Astrocyte (in vitro differentiated cells and primary cell): ENCODE results near the gene SLC6A19. TPM values are rescaled to one million over a fixed set of nuclear protein-coding genes. Genes with fewer than 3 reads are reported as not detected.

Experiments used
- DNase-seq: peaks from one replicate; pipeline ENCODE4 v3.0.0-alpha.2; 2010; ENCODE audit warnings: low read depth
- FAIRE-seq: peaks from 2 replicates; lab custom pipeline; 2011; peaks lifted over from hg19 to GRCh38; lab: Jason Lieb, UNC
- H2AFZ ChIP-seq: 2 replicates; pipeline ENCODE4 v1.6.0; 2012; ENCODE audit warnings: low read depth, low read length, inconsistent platforms
- H3K27ac ChIP-seq: 2 replicates; pipeline ENCODE4 v1.5.1; 2011; ENCODE audit warnings: low read depth, low read length, inconsistent platforms
- H3K27me3 ChIP-seq: 2 replicates; pipeline ENCODE4 v1.6.0; 2011; ENCODE audit warnings: low read length, inconsistent platforms; ENCODE audit not compliant: insufficient read depth
- H3K36me3 ChIP-seq: 2 replicates; pipeline ENCODE4 v1.5.1; 2011; ENCODE audit warnings: low read length, inconsistent platforms; ENCODE audit not compliant: insufficient read depth
- H3K4me1 ChIP-seq: 2 replicates; pipeline ENCODE4 v1.5.1; 2011; ENCODE audit warnings: low read length, inconsistent platforms; ENCODE audit not compliant: insufficient read depth
- H3K4me2 ChIP-seq: 2 replicates; pipeline ENCODE4 v1.6.0; 2012; ENCODE audit warnings: low read length, inconsistent platforms
- H3K4me3 ChIP-seq: 2 replicates; pipeline ENCODE4 v1.5.1; 2011; ENCODE audit warnings: low read depth, mild to moderate bottlenecking, low read length, inconsistent platforms; ENCODE audit not compliant: insufficient read depth
- H3K79me2 ChIP-seq: 2 replicates; pipeline ENCODE4 v1.6.0; 2012; ENCODE audit warnings: mild to moderate bottlenecking, low read length, inconsistent platforms; ENCODE audit not compliant: insufficient read depth
- H3K9ac ChIP-seq: 2 replicates; pipeline ENCODE4 v1.6.0; 2012; ENCODE audit warnings: mild to moderate bottlenecking, low read length, inconsistent platforms
- H3K9me3 ChIP-seq: 2 replicates; pipeline ENCODE4 v1.5.1; 2012; ENCODE audit warnings: low read depth, mild to moderate bottlenecking, low read length, inconsistent platforms; ENCODE audit not compliant: insufficient read depth
- H4K20me1 ChIP-seq: 2 replicates; pipeline ENCODE4 v1.6.0; 2012; ENCODE audit warnings: low read length, inconsistent platforms; ENCODE audit not compliant: insufficient read depth
- H3K27ac Mint-ChIP-seq: one replicate; pipeline ENCODE4 v1.8.0; 2021; ENCODE audit warnings: mild to moderate bottlenecking, mixed read lengths; ENCODE audit not compliant: unreplicated experiment
- H3K27me3 Mint-ChIP-seq: one replicate; pipeline ENCODE4 v1.8.0; 2021; ENCODE audit warnings: low read depth, mixed read lengths; ENCODE audit not compliant: unreplicated experiment
- H3K36me3 Mint-ChIP-seq: one replicate; pipeline ENCODE4 v1.8.0; 2021; ENCODE audit warnings: low read depth, mixed read lengths; ENCODE audit not compliant: unreplicated experiment
- H3K4me1 Mint-ChIP-seq: one replicate; pipeline ENCODE4 v1.8.0; 2021; ENCODE audit warnings: low read depth, mixed read lengths; ENCODE audit not compliant: unreplicated experiment
- H3K4me3 Mint-ChIP-seq: one replicate; pipeline ENCODE4 v1.8.0; 2021; ENCODE audit warnings: mild to moderate bottlenecking, moderate library complexity, mixed read lengths; ENCODE audit not compliant: unreplicated experiment
- H3K9me3 Mint-ChIP-seq: one replicate; pipeline ENCODE4 v1.8.0; 2021; ENCODE audit warnings: mild to moderate bottlenecking, mixed read lengths; ENCODE audit not compliant: unreplicated experiment
- EZH2 ChIP-seq: IDR thresholded peaks from 2 replicates; pipeline ENCODE4 v1.6.1; 2012; ENCODE audit warnings: mild to moderate bottlenecking, low read length, inconsistent platforms; ENCODE audit not compliant: insufficient read depth
- total RNA-seq: library from RNA; stranded (reverse); gene quantifications from 2 replicates; pipeline ENCODE4 v1.2.1, GENCODE V29; 2021
- TF ChIP-seq, protein P1 (sequence below): IDR thresholded peaks from 2 replicates; pipeline ENCODE4 v1.5.1; 2011; ENCODE audit warnings: low read depth, mild to moderate bottlenecking, inconsistent platforms, low read length, moderate library complexity; ENCODE audit not compliant: insufficient read depth

Gene SLC6A19
- total RNA-seq, 1 donor from 2014 or later, result not detected

DNA sequence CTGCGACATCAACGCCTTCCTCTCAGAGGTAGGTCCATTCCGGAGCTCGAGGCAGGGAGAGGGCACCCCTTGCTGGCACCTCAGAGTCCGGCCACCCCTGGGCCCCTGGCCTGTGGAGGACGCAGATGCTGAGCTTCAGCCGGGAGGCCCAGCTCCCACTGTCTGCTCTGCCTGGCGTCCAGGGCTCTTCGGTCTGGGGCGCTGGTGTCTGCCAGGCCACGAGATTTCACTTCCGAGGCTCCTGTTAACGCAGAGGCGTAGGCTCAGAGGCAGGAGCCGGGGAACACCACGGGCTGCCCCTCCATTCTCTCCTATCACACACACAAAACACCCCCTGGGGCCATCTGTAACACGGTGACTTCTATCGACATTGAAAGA is 15.5 kb downstream of the SLC6A19 start:
- Histone ChIP-seq H3K4me1 (no peaks in the 10 kb centered on the region), H3K27me3 (no peaks in the 10 kb centered on the region), H3K9ac (no peak overlapping the region), H3K4me3 (no peak overlapping the region), H2AFZ (no peak overlapping the region), H4K20me1 (no peaks in the 10 kb centered on the region), H3K4me2 (no peak overlapping the region), H3K79me2 (no peaks in the 10 kb centered on the region), H3K36me3 (no peaks in the 10 kb centered on the region), H3K9me3 (peaks cover 9% of the 10 kb centered on the region), H3K27ac (no peak overlapping the region)
- H3K9me3 Mint-ChIP-seq, result peaks cover 9% of the 10 kb centered on the region
- H3K4me1 Mint-ChIP-seq, result no peaks in the 10 kb centered on the region
- TF ChIP-seq, protein P1, sequence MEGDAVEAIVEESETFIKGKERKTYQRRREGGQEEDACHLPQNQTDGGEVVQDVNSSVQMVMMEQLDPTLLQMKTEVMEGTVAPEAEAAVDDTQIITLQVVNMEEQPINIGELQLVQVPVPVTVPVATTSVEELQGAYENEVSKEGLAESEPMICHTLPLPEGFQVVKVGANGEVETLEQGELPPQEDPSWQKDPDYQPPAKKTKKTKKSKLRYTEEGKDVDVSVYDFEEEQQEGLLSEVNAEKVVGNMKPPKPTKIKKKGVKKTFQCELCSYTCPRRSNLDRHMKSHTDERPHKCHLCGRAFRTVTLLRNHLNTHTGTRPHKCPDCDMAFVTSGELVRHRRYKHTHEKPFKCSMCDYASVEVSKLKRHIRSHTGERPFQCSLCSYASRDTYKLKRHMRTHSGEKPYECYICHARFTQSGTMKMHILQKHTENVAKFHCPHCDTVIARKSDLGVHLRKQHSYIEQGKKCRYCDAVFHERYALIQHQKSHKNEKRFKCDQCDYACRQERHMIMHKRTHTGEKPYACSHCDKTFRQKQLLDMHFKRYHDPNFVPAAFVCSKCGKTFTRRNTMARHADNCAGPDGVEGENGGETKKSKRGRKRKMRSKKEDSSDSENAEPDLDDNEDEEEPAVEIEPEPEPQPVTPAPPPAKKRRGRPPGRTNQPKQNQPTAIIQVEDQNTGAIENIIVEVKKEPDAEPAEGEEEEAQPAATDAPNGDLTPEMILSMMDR, result no peak
- no peak for TF ChIP-seq EZH2
- H3K27ac Mint-ChIP-seq, result peak overlapping the region; percentile 47
- H3K4me3 Mint-ChIP-seq, result no peak overlapping the region
- FAIRE-seq (no peak), DNase-seq (no peak)
- peaks cover 5% of the 10 kb centered on the region for H3K36me3 Mint-ChIP-seq
- H3K27me3 Mint-ChIP-seq, result peaks cover 38% of the 10 kb centered on the region

DNA sequence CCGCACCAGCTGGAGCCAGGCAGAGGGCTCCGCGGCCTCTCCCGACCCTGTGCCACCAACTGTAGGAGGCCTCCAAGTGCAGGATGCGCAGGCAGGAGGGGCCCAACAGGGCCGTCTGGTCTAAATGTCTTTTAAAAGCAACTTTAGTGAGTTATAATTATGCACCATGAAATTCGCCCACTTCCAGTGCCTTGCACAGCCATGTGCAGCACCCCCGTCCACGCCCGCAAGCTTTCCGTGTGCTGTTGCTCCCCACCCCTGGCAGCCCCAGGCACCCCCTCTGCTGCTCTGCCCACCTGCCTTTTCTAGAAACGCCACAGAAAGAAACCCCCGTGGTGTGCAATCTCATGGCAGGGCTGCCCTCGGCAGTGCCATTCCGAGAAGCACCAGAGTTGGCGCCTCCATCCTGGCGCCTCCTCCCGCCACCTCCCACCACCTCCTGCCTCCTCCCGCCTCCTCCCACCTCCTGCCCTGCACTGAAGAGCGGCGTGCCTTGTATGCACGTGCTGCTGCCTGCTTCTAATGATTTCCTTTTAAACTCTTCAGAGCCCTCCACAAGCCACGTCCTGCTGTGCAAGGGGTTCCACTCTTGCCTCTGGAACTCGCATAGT is 16.3 kb downstream of the SLC6A19 start:
- no peak for FAIRE-seq
- Mint-ChIP-seq H3K36me3 (peaks cover 5% of the 10 kb centered on the region), H3K4me3 (no peak overlapping the region), H3K4me1 (no peaks in the 10 kb centered on the region), H3K9me3 (peaks cover 9% of the 10 kb centered on the region), H3K27ac (no peak overlapping the region), H3K27me3 (peaks cover 38% of the 10 kb centered on the region)
- Histone ChIP-seq H3K36me3 (no peaks in the 10 kb centered on the region), H3K9ac (no peak overlapping the region), H3K4me1 (no peaks in the 10 kb centered on the region), H4K20me1 (no peaks in the 10 kb centered on the region), H3K27ac (no peak overlapping the region), H3K4me2 (no peak overlapping the region), H3K4me3 (no peak overlapping the region), H3K27me3 (no peaks in the 10 kb centered on the region), H3K9me3 (peaks cover 17% of the 10 kb centered on the region), H2AFZ (no peak overlapping the region), H3K79me2 (no peaks in the 10 kb centered on the region)
- TF ChIP-seq, protein P1, result no peak
- no peak for TF ChIP-seq EZH2
- no peak for DNase-seq

DNA sequence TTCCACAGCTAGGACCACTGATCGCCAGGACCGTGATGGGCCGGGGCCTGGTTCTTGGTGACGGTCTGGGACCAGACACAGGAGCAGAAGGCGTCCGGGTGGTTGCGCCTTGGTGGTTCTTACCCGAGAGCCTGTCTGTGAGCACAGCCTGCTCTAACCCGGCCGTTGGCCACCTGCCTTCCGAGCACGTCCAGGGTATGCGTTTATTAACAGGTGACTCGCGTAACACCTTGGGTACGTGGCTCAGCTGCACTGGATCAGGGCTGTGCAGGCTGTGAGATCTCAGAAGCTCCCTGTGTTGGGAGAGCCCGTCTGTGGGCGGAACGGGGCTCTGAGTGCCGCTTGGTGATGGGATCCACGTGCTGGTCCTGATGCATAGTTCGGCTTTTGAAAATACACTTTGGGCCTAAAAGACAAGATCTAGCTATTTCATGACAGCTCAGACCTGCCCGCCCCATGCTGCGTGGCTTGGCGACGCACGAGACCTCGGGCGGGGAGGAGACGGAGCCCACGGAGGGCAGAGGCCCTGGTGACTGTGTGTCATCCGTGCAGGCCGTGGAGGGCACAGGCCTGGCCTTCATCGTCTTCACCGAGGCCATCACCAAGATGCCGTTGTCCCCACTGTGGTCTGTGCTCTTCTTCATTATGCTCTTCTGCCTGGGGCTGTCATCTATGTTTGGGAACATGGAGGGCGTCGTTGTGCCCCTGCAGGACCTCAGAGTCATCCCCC is 17.1 kb downstream of the SLC6A19 start:
- Mint-ChIP-seq H3K27ac (no peak overlapping the region), H3K9me3 (peaks cover 9% of the 10 kb centered on the region), H3K36me3 (peaks cover 5% of the 10 kb centered on the region), H3K27me3 (peaks cover 41% of the 10 kb centered on the region), H3K4me3 (no peak overlapping the region), H3K4me1 (no peaks in the 10 kb centered on the region)
- H3K9ac ChIP-seq, result no peak overlapping the region
- no peaks in the 10 kb centered on the region for H3K27me3 ChIP-seq
- FAIRE-seq (no peak), DNase-seq (no peak)
- no peak overlapping the region for H3K27ac ChIP-seq
- H3K36me3 ChIP-seq, result no peaks in the 10 kb centered on the region
- H3K4me1 ChIP-seq, result no peaks in the 10 kb centered on the region
- H3K4me2 ChIP-seq, result no peak overlapping the region
- no peaks in the 10 kb centered on the region for H3K79me2 ChIP-seq
- H2AFZ ChIP-seq, result no peak overlapping the region
- no peaks in the 10 kb centered on the region for H4K20me1 ChIP-seq
- no peak for TF ChIP-seq EZH2
- TF ChIP-seq, protein P1, result no peak
- H3K9me3 ChIP-seq, result peaks cover 17% of the 10 kb centered on the region
- no peak overlapping the region for H3K4me3 ChIP-seq
